BLaER1 (cell line): ENCODE results near the gene SACM1L.

Source experiments
- H3K27ac ChIP-seq: shearing (Covaris generic); formaldehyde crosslinking; 2 replicates; pipeline ENCODE4 v1.8.1; 2022
- H3K27me3 ChIP-seq: shearing (Covaris generic); formaldehyde crosslinking; 2 replicates; pipeline ENCODE4 v1.8.1; 2022
- H3K36me3 ChIP-seq: shearing (Covaris generic); formaldehyde crosslinking; 2 replicates; pipeline ENCODE4 v1.8.1; 2022
- H3K4me1 ChIP-seq: shearing (Covaris generic); formaldehyde crosslinking; 2 replicates; pipeline ENCODE4 v1.8.1; 2022
- H3K4me2 ChIP-seq: shearing (Covaris generic); formaldehyde crosslinking; 2 replicates; pipeline ENCODE4 v1.8.1; 2022
- H3K4me3 ChIP-seq: shearing (Covaris generic); formaldehyde crosslinking; 2 replicates; pipeline ENCODE4 v1.8.1; 2022
- H3K9ac ChIP-seq: shearing (Covaris generic); formaldehyde crosslinking; 2 replicates; pipeline ENCODE4 v1.8.1; 2022
- H3K9me3 ChIP-seq: shearing (Covaris generic); formaldehyde crosslinking; 2 replicates; pipeline ENCODE4 v1.8.1; 2022
- H4K20me1 ChIP-seq: shearing (Covaris generic); formaldehyde crosslinking; 2 replicates; pipeline ENCODE4 v1.8.1; 2022
- Cebpa-rat ChIP-seq: shearing (Covaris generic); IDR thresholded peaks from 2 replicates; pipeline ENCODE4 v1.8.1; 2022

SACM1L gene

DNA sequence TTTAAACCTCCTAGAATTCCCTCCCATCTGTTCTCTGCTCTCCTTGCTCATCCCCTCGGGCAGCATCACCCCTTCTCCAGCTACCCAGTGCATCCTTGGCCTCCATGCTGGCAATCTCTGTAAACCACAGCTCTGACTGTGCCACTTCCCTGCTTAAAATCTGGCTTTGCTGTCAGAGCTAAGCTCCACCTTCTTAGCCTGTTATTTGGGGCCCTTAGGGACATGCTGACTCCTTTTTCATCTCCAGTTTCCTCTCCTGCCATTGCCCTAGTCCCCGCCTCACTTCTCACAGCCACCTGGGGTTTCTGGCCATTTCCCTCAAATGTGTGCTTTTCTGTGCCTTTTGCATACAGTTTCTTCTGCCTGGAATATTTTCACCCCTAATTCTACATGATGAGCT, 101.4 kb downstream of the SACM1L start:
- TF ChIP-seq Cebpa-rat, result no peak
- H3K27ac ChIP-seq, result peak overlapping the region; percentile 39
- peak overlapping the region; percentile 58 for H3K4me2 ChIP-seq
- peaks cover 26% of the 10 kb centered on the region for H3K4me1 ChIP-seq
- H3K36me3 ChIP-seq, result no peaks in the 10 kb centered on the region
- peaks cover 14% of the 10 kb centered on the region for H3K27me3 ChIP-seq
- H3K4me3 ChIP-seq, result peak overlapping the region; percentile 12; the same call in 1 of the 2 replicates
- H3K9me3 ChIP-seq, result peaks cover 27% of the 10 kb centered on the region
- no peaks in the 10 kb centered on the region for H4K20me1 ChIP-seq
- H3K9ac ChIP-seq, result no peak overlapping the region

DNA sequence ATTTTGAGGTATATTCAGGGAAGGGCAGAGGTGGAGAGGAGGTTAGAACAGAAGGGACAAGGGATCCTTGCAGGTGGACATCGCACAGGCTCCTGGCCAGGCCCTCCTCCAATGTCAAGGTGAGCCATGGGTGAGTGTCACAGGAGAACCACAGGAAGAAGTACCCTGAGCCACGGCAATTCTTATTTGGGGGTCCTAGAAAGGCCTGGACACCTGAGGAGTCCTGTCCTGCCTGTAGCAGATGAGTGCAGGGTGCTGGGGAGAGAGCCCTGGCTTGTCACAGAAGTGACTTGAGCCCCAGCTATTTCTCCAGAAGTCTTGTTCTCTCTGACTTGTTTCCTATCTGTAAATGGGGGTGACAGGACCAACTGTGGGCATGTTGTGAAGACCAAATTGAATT, 102.8 kb downstream of the SACM1L start:
- no peak overlapping the region for H3K9ac ChIP-seq
- H3K36me3 ChIP-seq, result no peaks in the 10 kb centered on the region
- H4K20me1 ChIP-seq, result no peaks in the 10 kb centered on the region
- H3K4me2 ChIP-seq, result peak overlapping the region; percentile 58
- peaks cover 28% of the 10 kb centered on the region for H3K27me3 ChIP-seq
- no peak for TF ChIP-seq Cebpa-rat
- H3K27ac ChIP-seq, result peak overlapping the region; percentile 39; the same call in 1 of the 2 replicates
- H3K4me1 ChIP-seq, result peaks cover 34% of the 10 kb centered on the region
- H3K9me3 ChIP-seq, result peaks cover 36% of the 10 kb centered on the region
- no peak overlapping the region for H3K4me3 ChIP-seq

DNA sequence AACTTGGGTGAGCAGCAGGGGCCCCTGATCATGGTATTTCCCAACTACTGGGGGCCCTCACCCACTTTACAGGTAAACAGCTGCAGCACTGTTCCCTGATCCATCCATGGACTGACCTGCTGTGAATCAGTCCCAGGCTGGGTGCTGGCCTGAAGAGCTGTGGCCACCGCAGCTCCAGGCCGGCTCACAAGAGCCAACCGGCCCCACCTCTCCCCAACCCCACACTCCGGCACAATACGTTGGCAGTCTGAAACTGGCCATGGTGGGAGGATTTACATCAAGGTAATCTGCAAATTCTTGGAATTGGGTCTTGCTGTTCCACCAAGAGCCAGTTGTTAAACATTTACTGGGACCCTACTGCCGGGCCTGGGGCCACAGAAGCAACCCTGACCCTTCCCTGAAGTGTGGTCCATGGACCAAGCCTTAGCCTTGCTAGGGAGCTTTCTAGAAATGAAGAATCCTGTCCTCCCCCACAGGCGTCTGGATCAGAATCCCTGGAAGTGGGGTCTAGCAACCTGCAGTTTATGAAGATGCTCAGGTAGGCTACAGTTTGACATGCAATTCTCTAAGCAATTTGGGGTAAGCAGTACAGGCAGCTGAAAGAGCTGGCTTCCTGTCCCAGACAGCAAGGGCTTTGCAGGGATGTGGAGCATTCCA, 103.4 kb downstream of the SACM1L start:
- no peak overlapping the region for H3K9ac ChIP-seq
- 0 out of 2 replicates have a peak overlapping the region, but pooled peaks have one; percentile 39 for H3K27ac ChIP-seq
- peaks cover 35% of the 10 kb centered on the region for H3K27me3 ChIP-seq
- no peak overlapping the region for H3K4me3 ChIP-seq
- H3K9me3 ChIP-seq, result peaks cover 35% of the 10 kb centered on the region
- no peaks in the 10 kb centered on the region for H4K20me1 ChIP-seq
- H3K4me2 ChIP-seq, result peak overlapping the region; percentile 58
- no peaks in the 10 kb centered on the region for H3K36me3 ChIP-seq
- TF ChIP-seq Cebpa-rat, result no peak
- H3K4me1 ChIP-seq, result peaks cover 34% of the 10 kb centered on the region

GRCh38 chr3:45793482-45794176, 104.4 kb downstream of the SACM1L start:
- Histone ChIP-seq H3K9me3 (peaks cover 27% of the 10 kb centered on the region), H3K4me3 (no peak overlapping the region), H3K4me1 (peaks cover 34% of the 10 kb centered on the region), H3K9ac (no peak overlapping the region), H3K27ac (no peak overlapping the region), H3K36me3 (no peaks in the 10 kb centered on the region), H4K20me1 (no peaks in the 10 kb centered on the region), H3K27me3 (peaks cover 43% of the 10 kb centered on the region), H3K4me2 (no peak overlapping the region)
- TF ChIP-seq Cebpa-rat, result no peak

- TF ChIP-seq Cebpa-rat, result no peak
- Histone ChIP-seq H3K36me3 (no peaks in the 10 kb centered on the region), H4K20me1 (no peaks in the 10 kb centered on the region), H3K27me3 (peaks cover 43% of the 10 kb centered on the region), H3K4me1 (peaks cover 34% of the 10 kb centered on the region), H3K4me3 (no peak overlapping the region), H3K9me3 (peaks cover 22% of the 10 kb centered on the region), H3K9ac (no peak overlapping the region), H3K4me2 (no peak overlapping the region), H3K27ac (no peak overlapping the region)
Measured at GRCh38 chr3:45794177-45794560, 105.0 kb downstream of the SACM1L start.

- H3K4me2 ChIP-seq, result no peak overlapping the region
- H3K27me3 ChIP-seq, result peaks cover 43% of the 10 kb centered on the region
Measured at GRCh38 chr3:45794660-45795059, 105.5 kb downstream of the SACM1L start.

More at GRCh38 chr3:45794660-45795059, 105.5 kb downstream of the SACM1L start:
- Histone ChIP-seq H3K27ac (no peak overlapping the region), H3K9me3 (peaks cover 17% of the 10 kb centered on the region), H4K20me1 (no peaks in the 10 kb centered on the region), H3K4me3 (no peak overlapping the region), H3K4me1 (peaks cover 34% of the 10 kb centered on the region), H3K9ac (no peak overlapping the region), H3K36me3 (no peaks in the 10 kb centered on the region)
- no peak for TF ChIP-seq Cebpa-rat
